Left cardiac atrium (tissue), 4 donors: ENCODE data around the gene MAGEA11. TPM values are rescaled to one million over a fixed set of nuclear protein-coding genes. Genes with fewer than 3 reads are reported as not detected.

Source experiments
- ATAC-seq, 2 donors: fragments of 200-7000 bp; cut with Tn5 transposase; one replicate each; pipeline ENCODE4 v1.9.1; 2020; ENCODE audit warnings: mild to moderate bottlenecking in 2 of 2, moderate library complexity in 2 of 2
- DNase-seq: peaks from one replicate; pipeline ENCODE4 v3.0.0-alpha.2; 2020
- intact Hi-C, 2 donors: fragments of 100-400 bp; cut with DNase I; formaldehyde crosslinking; loops; one replicate each; pipeline versions ENCODE4 v1.14.1 to v1.15.1; 2022 to 2023
- total RNA-seq, 2 donors: library from RNA; stranded (reverse); fragmentation: NEBNext Ultra II Directional; extraction: Animal tissue kit (Norgen Biotek cat#: 25700); gene quantifications; one replicate each; pipeline ENCODE4 v1.2.1, GENCODE V29; 2021
- donor health status: DM: no; HTN: yes; CAD: no.
- donor health status: DM: no; HTN: yes; CAD: no; lungs with severe emphysema.
- donor health status: DM: yes; HTN: yes; CAD: no.
- donor health status: Dilated cardiomyopathy.

MAGEA11 gene
- total RNA-seq, 2 donors from 2014 or later = not detected

DNA sequence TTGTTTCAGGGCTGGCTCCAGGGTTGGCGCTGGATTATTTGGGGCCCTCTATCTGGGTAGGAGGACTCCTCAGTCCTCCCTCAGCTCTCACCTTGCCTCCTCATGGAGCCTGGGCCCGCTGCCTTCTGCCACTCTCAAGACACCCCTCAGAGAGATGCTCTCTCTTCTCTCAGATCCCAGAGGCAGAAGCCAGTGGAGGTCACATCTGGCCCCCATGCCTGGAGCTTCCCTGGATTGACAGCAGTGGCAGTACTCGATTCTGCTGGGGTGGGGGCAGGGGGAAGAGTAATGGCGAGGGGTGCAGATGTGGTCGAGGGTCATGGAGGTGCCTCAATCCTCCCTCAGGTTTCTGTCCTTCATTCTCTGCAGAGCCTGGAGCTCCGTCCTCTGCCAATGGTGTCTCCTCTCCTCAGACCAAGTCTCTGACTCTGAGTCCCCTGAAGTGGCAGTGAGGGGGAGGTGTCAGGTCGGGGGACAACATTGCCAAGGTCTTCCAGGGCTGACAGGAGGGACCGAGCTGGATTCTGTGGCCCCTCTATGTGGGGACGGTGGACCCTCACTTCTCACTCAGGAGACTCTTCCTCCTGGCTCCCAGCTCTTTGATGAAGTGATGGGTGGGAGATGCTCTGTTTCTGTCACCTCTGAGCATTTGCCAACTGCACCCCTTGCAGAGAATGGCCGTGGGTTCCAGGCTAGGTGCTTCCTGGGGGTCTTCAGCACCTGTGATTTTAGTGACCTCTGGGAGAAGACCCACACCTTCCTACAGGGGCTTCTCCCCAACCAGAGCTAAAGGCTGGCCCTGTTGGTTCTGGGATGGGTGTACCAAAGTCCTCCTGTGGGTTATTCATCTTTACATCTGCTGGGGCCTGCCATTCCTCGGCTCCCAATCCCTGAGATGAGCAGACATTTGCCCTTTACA, 51.1 kb downstream of the MAGEA11 start:
- no peak for DNase-seq
- intact Hi-C loops = no loop called here
- ATAC-seq = no peak

Other genes with a start within 250 kb of the MAGEA11 start
- gene IDS, start 206.8 kb upstream of the MAGEA11 start, total RNA-seq = 10 to 100 TPM; 65.9 to 75.6 TPM
- 10 to 100 TPM; 20.0 to 23.6 TPM for gene EOLA1, start 171.0 kb upstream of the MAGEA11 start, total RNA-seq
- not detected for gene HSFX3, start 162.1 kb upstream of the MAGEA11 start, total RNA-seq
- not detected for gene MAGEA9B, start 124.6 kb upstream of the MAGEA11 start, total RNA-seq
- not detected for gene HSFX2, start 116.7 kb upstream of the MAGEA11 start, total RNA-seq
- 10 to 100 TPM; 37.4 to 41.8 TPM for gene TMEM185A, start 80.3 kb upstream of the MAGEA11 start, total RNA-seq
- gene HSFX1, start 62.0 kb downstream of the MAGEA11 start, total RNA-seq = 1 to 10 TPM; 2.3 TPM
- not detected for gene MAGEA9, start 69.9 kb downstream of the MAGEA11 start, total RNA-seq
- not detected for gene MAGEA8, start 169.1 kb downstream of the MAGEA11 start, total RNA-seq
- not detected for gene HSFX4, start 217.5 kb downstream of the MAGEA11 start, total RNA-seq
- gene EOLA2, start 226.4 kb downstream of the MAGEA11 start, total RNA-seq = 10 to 100 TPM; 24.2 to 25.3 TPM